H1 (cell line): Measurements from ENCODE around the gene FAAP100. TPM values are rescaled to one million over a fixed set of nuclear protein-coding genes. Genes with fewer than 3 reads are reported as not detected.

Experiments used
- CTCF ChIA-PET: fragments of 300-600 bp; sonication (Branson Sonifier 250); formaldehyde crosslinking; loops from one replicate; lab custom pipeline; 2021; ENCODE audit not compliant: partially characterized antibody; lab: Charles Lee
- POLR2A ChIA-PET: fragments of 300-600 bp; sonication (Branson Sonifier 250); formaldehyde crosslinking; loops from one replicate; lab custom pipeline; 2021; ENCODE audit warnings: inconsistent platforms; ENCODE audit not compliant: partially characterized antibody; lab: Charles Lee
- DNase-seq, 2 experiments: peaks; one replicate each; pipeline versions ENCODE4 v3.0.0 to v3.0.0-alpha.2; 2010 to 2022; ENCODE audit warnings: low spot score in 2 of 2, low read depth in 1 of 2, mixed read lengths in 1 of 2
- FAIRE-seq: peaks from 2 replicates; lab custom pipeline; 2011; peaks lifted over from hg19 to GRCh38; lab: Jason Lieb, UNC
- H2AFZ ChIP-seq: 2 replicates; pipeline ENCODE4 v1.8.1; 2012; ENCODE audit warnings: low read length, inconsistent platforms
- H2AK5ac ChIP-seq: 2 replicates; pipeline ENCODE4 v1.6.1; 2013; ENCODE audit warnings: low read depth, low read length
- H2BK120ac ChIP-seq: replicated peaks from 2 replicates; pipeline ENCODE3; 2013; ENCODE audit warnings: low read depth, low read length, inconsistent platforms
- H2BK12ac ChIP-seq: 2 replicates; pipeline ENCODE4 v1.6.1; 2013; ENCODE audit warnings: low read depth, low read length
- H2BK15ac ChIP-seq: 2 replicates; pipeline ENCODE4 v1.6.1; 2013; ENCODE audit warnings: low read length
- H2BK20ac ChIP-seq: 2 replicates; pipeline ENCODE4 v1.6.1; 2013; ENCODE audit warnings: low read length
- H2BK5ac ChIP-seq: 2 replicates; pipeline ENCODE4 v1.6.1; 2013; ENCODE audit warnings: low read depth, low read length
- H3K14ac ChIP-seq: 2 replicates; pipeline ENCODE4 v1.6.1; 2013; ENCODE audit warnings: inconsistent platforms; ENCODE audit not compliant: insufficient read length
- H3K18ac ChIP-seq: 2 replicates; pipeline ENCODE4 v1.6.1; 2013; ENCODE audit warnings: low read length; ENCODE audit errors: extremely low read depth
- H3K23ac ChIP-seq: 2 replicates; pipeline ENCODE4 v1.6.1; 2013; ENCODE audit warnings: inconsistent platforms; ENCODE audit not compliant: insufficient read length
- H3K23me2 ChIP-seq: 2 replicates; pipeline ENCODE4 v1.6.1; 2013; ENCODE audit warnings: low read depth, low read length
- H3K27ac ChIP-seq: 2 replicates; pipeline ENCODE4 v1.6.1; 2011; ENCODE audit warnings: low read depth, low read length, inconsistent platforms
- H3K27me3 ChIP-seq, 4 experiments: replicated peaks in 1 of 4; 1 replicate in 1 of 4; 2 replicates in 3 of 4; pipeline versions ENCODE4 v1.6.1 to v1.8.1; 2011 to 2013; ENCODE audit warnings: low read length in 3 of 4, mild to moderate bottlenecking in 3 of 4, inconsistent platforms in 2 of 4, mixed read lengths in 2 of 4, moderate library complexity in 1 of 4; ENCODE audit not compliant: control insufficient read depth in 3 of 4, insufficient read depth in 3 of 4; ENCODE audit errors: extremely low read depth in 1 of 4
- H3K36me3 ChIP-seq, 4 experiments: 2 replicates each; pipeline versions ENCODE4 v1.6.1 to v1.8.1; 2011 to 2013; ENCODE audit warnings: mild to moderate bottlenecking in 4 of 4, low read length in 3 of 4, moderate library complexity in 2 of 4, control low read depth in 1 of 4, inconsistent platforms in 1 of 4; ENCODE audit not compliant: insufficient read depth in 4 of 4, control insufficient read depth in 2 of 4
- H3K4ac ChIP-seq: replicated peaks from 2 replicates; pipeline ENCODE3; 2013; ENCODE audit warnings: low read length, low read depth, mixed read lengths, inconsistent platforms; ENCODE audit not compliant: insufficient read length
- H3K4me1 ChIP-seq, 4 experiments: replicated peaks in 1 of 4; 1 replicate in 1 of 4; 2 replicates in 3 of 4; pipeline versions ENCODE4 v1.6.1 to v1.8.1; 2011 to 2013; ENCODE audit warnings: low read length in 3 of 4, inconsistent platforms in 2 of 4, mixed read lengths in 1 of 4; ENCODE audit not compliant: insufficient read depth in 4 of 4, control insufficient read depth in 3 of 4
- H3K4me2 ChIP-seq, 2 experiments: 2 replicates each; pipeline versions ENCODE4 v1.6.1 to v1.8.1; 2011 to 2013; ENCODE audit warnings: low read depth in 2 of 2, low read length in 2 of 2, control low read depth in 1 of 2, inconsistent platforms in 1 of 2, mild to moderate bottlenecking in 1 of 2; ENCODE audit not compliant: insufficient read depth in 1 of 2
- H3K4me3 ChIP-seq, 4 experiments: fragments of 200-600, 300-600 bp in 1 of 4; sonication (generic), shearing (Covaris generic), sonication (Bioruptor Twin) in 1 of 4; 2 replicates each; pipeline versions ENCODE4 v1.5.1 to v1.8.1; 2011 to 2016; ENCODE audit warnings: low read length in 4 of 4, low read depth in 3 of 4, control low read depth in 2 of 4, inconsistent platforms in 2 of 4, mild to moderate bottlenecking in 2 of 4, mixed read lengths in 1 of 4, moderate library complexity in 1 of 4; ENCODE audit not compliant: insufficient read depth in 2 of 4; ENCODE audit errors: extremely low read depth in 1 of 4
- H3K56ac ChIP-seq: replicated peaks from 2 replicates; pipeline ENCODE3; 2013; ENCODE audit warnings: low read depth, mild to moderate bottlenecking, mixed read lengths, low read length, inconsistent platforms; ENCODE audit not compliant: insufficient read length
- H3K79me1 ChIP-seq: 2 replicates; pipeline ENCODE4 v1.6.1; 2013; ENCODE audit warnings: low read depth, low read length, control low read depth
- H3K79me2 ChIP-seq, 2 experiments: 2 replicates each; pipeline versions ENCODE4 v1.6.1 to v1.8.1; 2012 to 2013; ENCODE audit warnings: low read length in 2 of 2, mild to moderate bottlenecking in 2 of 2, inconsistent platforms in 1 of 2; ENCODE audit not compliant: insufficient read depth in 2 of 2, control insufficient read depth in 1 of 2
- H3K9ac ChIP-seq, 4 experiments: replicated peaks in 1 of 4; 1 replicate in 1 of 4; 2 replicates in 3 of 4; pipeline versions ENCODE4 v1.6.1 to v1.8.1; 2011 to 2013; ENCODE audit warnings: low read depth in 3 of 4, low read length in 3 of 4, control low read depth in 2 of 4, mild to moderate bottlenecking in 2 of 4, moderate library complexity in 2 of 4, inconsistent platforms in 1 of 4; ENCODE audit errors: extremely low read depth in 1 of 4
- H3K9me3 ChIP-seq, 2 experiments: 2 replicates each; pipeline versions ENCODE4 v1.6.1 to v1.8.1; 2012 to 2013; ENCODE audit warnings: mild to moderate bottlenecking in 2 of 2, moderate library complexity in 2 of 2, control low read depth in 1 of 2, inconsistent platforms in 1 of 2, low read depth in 1 of 2, low read length in 1 of 2, mixed read lengths in 1 of 2; ENCODE audit not compliant: insufficient read depth in 2 of 2
- H4K20me1 ChIP-seq, 2 experiments: replicated peaks in 1 of 2; 2 replicates each; pipeline versions ENCODE3 to v1.8.1; 2011 to 2013; ENCODE audit warnings: inconsistent platforms in 2 of 2, low read length in 2 of 2, mild to moderate bottlenecking in 1 of 2; ENCODE audit not compliant: insufficient read depth in 2 of 2, control insufficient read depth in 1 of 2
- H4K5ac ChIP-seq: 2 replicates; pipeline ENCODE4 v1.6.1; 2013; ENCODE audit warnings: low read length, low read depth, mixed read lengths, inconsistent platforms; ENCODE audit not compliant: insufficient read length
- H4K8ac ChIP-seq: 2 replicates; pipeline ENCODE4 v1.8.0; 2013; ENCODE audit warnings: mild to moderate bottlenecking, moderate library complexity, low read length, inconsistent platforms; ENCODE audit not compliant: insufficient read depth; ENCODE audit errors: extremely low read depth
- H4K91ac ChIP-seq: replicated peaks from 2 replicates; pipeline ENCODE3; 2013; ENCODE audit warnings: low read length, mixed read lengths, inconsistent platforms; ENCODE audit not compliant: insufficient read length
- BRCA1 ChIP-seq: IDR thresholded peaks from 2 replicates; pipeline ENCODE4 v1.6.1; 2012; ENCODE audit warnings: low read depth, low read length, improper control_type of control experiment
- CBX5 ChIP-seq: fragments of 300-800, 300-1000 bp; sonication (generic); IDR thresholded peaks from 2 replicates; pipeline ENCODE4 v1.7.1; 2016; ENCODE audit warnings: antibody characterized with exemption, low read length, low read depth
- CHD2 ChIP-seq: IDR thresholded peaks from 2 replicates; pipeline ENCODE4 v1.6.1; 2012; ENCODE audit warnings: low read length, improper control_type of control experiment
- EGR1 ChIP-seq: IDR thresholded peaks from 2 replicates; pipeline ENCODE4 v1.6.1; 2011; ENCODE audit warnings: low read depth, low read length, borderline replicate concordance
- KDM4A ChIP-seq: IDR thresholded peaks from one replicate; pipeline ENCODE4 v1.7.1; 2012; ENCODE audit warnings: low read depth, mild to moderate bottlenecking, moderate library complexity, low read length, inconsistent platforms; ENCODE audit not compliant: severe bottlenecking
- NANOG ChIP-seq: IDR thresholded peaks from 2 replicates; pipeline ENCODE4 v1.6.1; 2011; ENCODE audit warnings: low read length, low read depth, mild to moderate bottlenecking, inconsistent platforms; ENCODE audit not compliant: insufficient read depth, poor library complexity, severe bottlenecking
- SIRT6 ChIP-seq: IDR thresholded peaks from one replicate; pipeline ENCODE4 v1.7.1; 2012; ENCODE audit warnings: low read length, inconsistent platforms
- SIX5 ChIP-seq: IDR thresholded peaks from 2 replicates; pipeline ENCODE4 v1.6.1; 2011; ENCODE audit warnings: mild to moderate bottlenecking, low read depth, low read length
- TAF7 ChIP-seq: optimal IDR thresholded peaks from 2 replicates; pipeline ENCODE3; 2011; ENCODE audit warnings: low read depth, mild to moderate bottlenecking, inconsistent platforms, low read length, moderate library complexity, borderline replicate concordance
- TEAD4 ChIP-seq: IDR thresholded peaks from 2 replicates; pipeline ENCODE4 v1.6.1; 2012; ENCODE audit warnings: low read depth, low read length, inconsistent platforms, mixed read lengths
- ZNF274 ChIP-seq: IDR thresholded peaks from 2 replicates; pipeline ENCODE4 v1.7.0; 2012; ENCODE audit warnings: low read length, borderline replicate concordance; ENCODE audit errors: extremely low read depth
- WGBS, 2 experiments: shearing (Covaris generic) in 1 of 2; methylation state at CpG; one replicate each; pipeline versions ENCODE4 v1.1.6 to v1.1.7; 2013 to 2015; ENCODE audit warnings: low lambda C conversion rate in 2 of 2, mixed read lengths in 2 of 2, inconsistent platforms in 1 of 2, low coverage in 1 of 2, missing lambda C conversion rate in 1 of 2; ENCODE audit not compliant: insufficient replicate concordance in 2 of 2, insufficient coverage in 1 of 2, insufficient read length in 1 of 2; ENCODE audit errors: extremely low coverage in 1 of 2, missing lambda C conversion rate in 1 of 2; 5-methylcytosine and 5-hydroxymethylcytosine counted together
- polyA plus RNA-seq, 7 experiments: library from polyadenylated mRNA; depleted of rRNA in 3 of 7; stranded (reverse) in 5 of 7; unstranded in 2 of 7; fragments of >200 nt in 5 of 7; fragments of 200-250 nt in 2 of 7; gene quantifications; 1 replicate in 5 of 7; 2 replicates in 1 of 7; 4 replicates in 1 of 7; pipeline versions ENCODE4 v1.2.1 to v1.2.3, GENCODE V29; 2011 to 2013; ENCODE audit warnings: missing spikeins in 2 of 7, mixed read lengths in 2 of 7
- total RNA-seq: library from RNA; stranded (reverse); fragmentation: NEBNext Ultra II Directional; extraction: Animal tissue kit (Norgen Biotek cat#: 25700); gene quantifications from 2 replicates; pipeline ENCODE4 v1.2.1, GENCODE V29; 2021
- TF ChIP-seq, protein P1 (sequence below): IDR thresholded peaks from 2 replicates; pipeline ENCODE4 v1.6.1; 2012; ENCODE audit warnings: low read length, inconsistent platforms

FAAP100 gene
- total and polyA plus RNA-seq, 2 of the 8 experiments (the other 6 are each of a cell fraction or from before 2014, with no cell fraction given), result 23.2 to 41.8 TPM

- Histone ChIP-seq H4K5ac (no peak overlapping the region), H2BK5ac (no peak overlapping the region), H3K4me2 (no peak overlapping the region), H3K36me3 (peaks cover 2 to 33% (median 22%) of the 10 kb centered on the region in 4 experiments; a peak in 7 of 8 replicates), H2AK5ac (no peak overlapping the region), H2AFZ (no peak overlapping the region), H3K9me3 (no peaks in the 10 kb centered on the region), H2BK12ac (no peak overlapping the region), H3K27ac (no peak overlapping the region), H3K18ac (no peak overlapping the region), H3K56ac (no peak overlapping the region), H3K14ac (no peak overlapping the region), H3K79me2 (no peaks in the 10 kb centered on the region), H3K79me1 (peaks cover under 1% of the 10 kb centered on the region; the same call in 1 of the 2 replicates), H3K27me3 (no peaks in the 10 kb centered on the region; a peak in 1 of 7 replicates), H2BK120ac (no peak overlapping the region), H3K4me3 (no peak overlapping the region), H3K23ac (no peak overlapping the region)
- CTCF ChIA-PET, result interaction anchor here (1.0 to 1.7 kb wide), 4 partner anchors 24 to 290 kb away, joined by 3 to 4 read pairs (median 3); no protein-coding TSS in a partner anchor
- FAIRE-seq (no peak), DNase-seq (no peak)
- POLR2A ChIA-PET, result interaction anchor here (1.1 to 2.6 kb wide), 4 partner anchors 9 to 34 kb away, joined by 3 to 11 read pairs (median 4); partner anchors contain the start of gene FSCN2
- TF ChIP-seq TAF7 (no peak), NANOG (no peak), KDM4A (no peak), CBX5 (no peak), ZNF274 (no peak), TEAD4 (no peak), SIX5 (no peak), CHD2 (no peak), EGR1 (no peak), SIRT6 (no peak), BRCA1 (no peak)
- TF ChIP-seq, protein P1, sequence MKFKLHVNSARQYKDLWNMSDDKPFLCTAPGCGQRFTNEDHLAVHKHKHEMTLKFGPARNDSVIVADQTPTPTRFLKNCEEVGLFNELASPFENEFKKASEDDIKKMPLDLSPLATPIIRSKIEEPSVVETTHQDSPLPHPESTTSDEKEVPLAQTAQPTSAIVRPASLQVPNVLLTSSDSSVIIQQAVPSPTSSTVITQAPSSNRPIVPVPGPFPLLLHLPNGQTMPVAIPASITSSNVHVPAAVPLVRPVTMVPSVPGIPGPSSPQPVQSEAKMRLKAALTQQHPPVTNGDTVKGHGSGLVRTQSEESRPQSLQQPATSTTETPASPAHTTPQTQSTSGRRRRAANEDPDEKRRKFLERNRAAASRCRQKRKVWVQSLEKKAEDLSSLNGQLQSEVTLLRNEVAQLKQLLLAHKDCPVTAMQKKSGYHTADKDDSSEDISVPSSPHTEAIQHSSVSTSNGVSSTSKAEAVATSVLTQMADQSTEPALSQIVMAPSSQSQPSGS, result no peak
- TF ChIP-seq, all 59 proteins: peak for 0
- H2BK15ac ChIP-seq, result no peak overlapping the region
- no peak overlapping the region for H3K4ac ChIP-seq
- no peaks in the 10 kb centered on the region for H3K23me2 ChIP-seq
- H4K8ac ChIP-seq, result no peak overlapping the region
- 95% methylated on average over 14 of the region's 14 CpGs; no CpG with 5 or more reads in 1 of the 2 experiments for WGBS, 2 experiments
- no peak overlapping the region for H3K9ac ChIP-seq
- no peaks in the 10 kb centered on the region for H3K4me1 ChIP-seq
- no peak overlapping the region for H2BK20ac ChIP-seq
- peaks cover 2 to 19% of the 10 kb centered on the region in 2 experiments for H4K20me1 ChIP-seq
- H4K91ac ChIP-seq, result no peak overlapping the region
Observed at GRCh38 chr17:81543339-81543675, 8.8 kb downstream of the FAAP100 start.
